NB4 (cell line): ENCODE data around the gene FAM83D.

Experiments used
- DNase-seq: peaks from one replicate; pipeline ENCODE4 v3.0.0; 2010; ENCODE audit warnings: low read depth
- H3K4me3 ChIP-seq: one replicate; pipeline ENCODE4 v1.5.1; 2011; ENCODE audit warnings: mild to moderate bottlenecking, low read depth, low read length, moderate library complexity
- MYC ChIP-seq: IDR thresholded peaks from 2 replicates; pipeline ENCODE4 v1.6.1; 2011; ENCODE audit warnings: low read depth, low read length
- POLR2A ChIP-seq: IDR thresholded peaks from 2 replicates; pipeline ENCODE4 v1.6.1; 2011; ENCODE audit warnings: mild to moderate bottlenecking; ENCODE audit not compliant: insufficient read length; ENCODE audit errors: extremely low read depth
- TF ChIP-seq, protein P1 (sequence below): IDR thresholded peaks from 2 replicates; pipeline ENCODE4 v1.6.1; 2011; ENCODE audit warnings: low read depth, low read length
- TF ChIP-seq, protein P2 (sequence below): IDR thresholded peaks from one replicate; pipeline ENCODE4 v1.5.1; 2012; ENCODE audit warnings: low read depth, low read length

FAM83D gene

DNA sequence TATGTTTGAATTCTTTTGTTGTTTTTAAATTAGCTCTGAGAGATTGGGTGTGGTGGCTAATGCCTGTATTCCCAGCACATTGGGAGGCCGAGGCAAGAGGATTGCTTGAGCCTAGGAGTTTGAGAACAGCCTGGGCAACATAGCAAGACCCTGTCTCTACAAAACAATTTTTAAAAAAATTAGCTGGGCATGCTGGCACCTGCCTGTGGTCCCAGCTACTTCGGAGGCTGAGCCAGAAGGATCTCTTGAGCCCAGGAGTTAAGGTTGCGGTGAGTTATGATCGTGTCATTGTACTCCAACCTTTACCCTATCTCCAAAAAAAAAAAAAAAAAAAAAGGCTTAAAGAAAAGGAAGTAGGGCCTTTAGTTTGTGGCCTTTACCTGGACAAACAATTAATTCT lies 58.8 kb downstream of the FAM83D start:
- no peak for DNase-seq
- TF ChIP-seq, protein P1, sequence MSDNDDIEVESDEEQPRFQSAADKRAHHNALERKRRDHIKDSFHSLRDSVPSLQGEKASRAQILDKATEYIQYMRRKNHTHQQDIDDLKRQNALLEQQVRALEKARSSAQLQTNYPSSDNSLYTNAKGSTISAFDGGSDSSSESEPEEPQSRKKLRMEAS: no peak
- TF ChIP-seq, protein P2, sequence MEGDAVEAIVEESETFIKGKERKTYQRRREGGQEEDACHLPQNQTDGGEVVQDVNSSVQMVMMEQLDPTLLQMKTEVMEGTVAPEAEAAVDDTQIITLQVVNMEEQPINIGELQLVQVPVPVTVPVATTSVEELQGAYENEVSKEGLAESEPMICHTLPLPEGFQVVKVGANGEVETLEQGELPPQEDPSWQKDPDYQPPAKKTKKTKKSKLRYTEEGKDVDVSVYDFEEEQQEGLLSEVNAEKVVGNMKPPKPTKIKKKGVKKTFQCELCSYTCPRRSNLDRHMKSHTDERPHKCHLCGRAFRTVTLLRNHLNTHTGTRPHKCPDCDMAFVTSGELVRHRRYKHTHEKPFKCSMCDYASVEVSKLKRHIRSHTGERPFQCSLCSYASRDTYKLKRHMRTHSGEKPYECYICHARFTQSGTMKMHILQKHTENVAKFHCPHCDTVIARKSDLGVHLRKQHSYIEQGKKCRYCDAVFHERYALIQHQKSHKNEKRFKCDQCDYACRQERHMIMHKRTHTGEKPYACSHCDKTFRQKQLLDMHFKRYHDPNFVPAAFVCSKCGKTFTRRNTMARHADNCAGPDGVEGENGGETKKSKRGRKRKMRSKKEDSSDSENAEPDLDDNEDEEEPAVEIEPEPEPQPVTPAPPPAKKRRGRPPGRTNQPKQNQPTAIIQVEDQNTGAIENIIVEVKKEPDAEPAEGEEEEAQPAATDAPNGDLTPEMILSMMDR: no peak
- TF ChIP-seq MYC (no peak), POLR2A (no peak)
- no peak overlapping the region for H3K4me3 ChIP-seq

DNA sequence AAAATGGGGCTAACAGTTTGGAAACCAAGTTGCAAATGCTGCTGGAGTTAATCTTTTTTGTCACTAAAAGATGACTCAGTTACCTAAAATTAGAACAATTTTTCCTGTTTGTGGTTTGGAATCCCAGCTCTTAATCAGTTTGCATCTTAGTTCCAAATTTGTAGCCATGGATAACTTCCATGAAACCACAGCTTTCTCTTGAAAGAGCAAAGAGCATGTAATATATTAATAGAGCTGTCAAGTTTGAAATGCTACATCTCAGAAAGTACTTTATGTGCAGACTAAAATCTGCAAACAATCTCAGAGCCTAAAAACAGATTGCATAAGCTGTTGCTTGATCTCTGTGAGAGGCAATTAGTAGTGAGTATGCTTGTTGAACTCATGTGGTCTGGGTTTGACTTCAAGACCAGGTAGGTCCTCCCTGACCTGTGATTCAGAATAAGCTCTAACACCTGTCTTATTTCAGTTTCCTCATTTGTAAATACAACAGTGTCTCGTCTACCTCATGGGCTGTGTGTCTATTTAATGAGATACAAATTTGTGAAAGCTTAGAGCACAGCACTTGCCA lies 59.5 kb downstream of the FAM83D start:
- DNase-seq: no peak
- no peak overlapping the region for H3K4me3 ChIP-seq

GRCh38 chr20:38986663-38987062 lies 60.4 kb downstream of the FAM83D start:
- no peak for TF ChIP-seq POLR2A
- no peak for TF ChIP-seq MYC
- TF ChIP-seq, protein P2: no peak
- TF ChIP-seq, protein P1: no peak
- H3K4me3 ChIP-seq: no peak overlapping the region
- DNase-seq: no peak

More for the DNA sequence above, 59.5 kb downstream of the FAM83D start:
- TF ChIP-seq, protein P2: no peak
- TF ChIP-seq MYC (no peak), POLR2A (no peak)
- TF ChIP-seq, protein P1: no peak

- H3K4me3 ChIP-seq: no peak overlapping the region
- DNase-seq: no peak
- TF ChIP-seq MYC: no peak
- TF ChIP-seq POLR2A: no peak
- TF ChIP-seq, protein P2: no peak
- TF ChIP-seq, protein P1: no peak
Observed at GRCh38 chr20:38987777-38988176, 61.6 kb downstream of the FAM83D start.

GRCh38 chr20:38990728-38991127 lies 64.5 kb downstream of the FAM83D start:
- no peak for DNase-seq
- TF ChIP-seq POLR2A (no peak), MYC (no peak)
- TF ChIP-seq, protein P2: no peak
- TF ChIP-seq, protein P1: no peak
- H3K4me3 ChIP-seq: no peak overlapping the region
